Astrocyte of the spinal cord (primary cell): ENCODE results near the gene ZKSCAN1.

ENCODE experiments used
- DNase-seq: peaks from one replicate; pipeline ENCODE4 v3.0.0; 2011; ENCODE audit warnings: low read depth, low spot score
- H3K4me3 ChIP-seq: 2 replicates; pipeline ENCODE4 v1.5.1; 2011; ENCODE audit warnings: low read depth, mild to moderate bottlenecking, low read length, moderate library complexity
- in situ Hi-C: cut with HindIII; loops from 2 replicates; pipeline ENCODE4 v1.10.0; 2017; ENCODE audit warnings: low sequenced_read_pairs
- TF ChIP-seq, protein P1 (sequence below): IDR thresholded peaks from 2 replicates; pipeline ENCODE4 v1.5.1; 2012; ENCODE audit warnings: low read depth, mild to moderate bottlenecking, low read length, inconsistent platforms

The ZKSCAN1 gene

GRCh38 chr7:100064162-100064561 lies 48.8 kb downstream of the ZKSCAN1 start:
- DNase-seq, result no peak
- no peak overlapping the region for H3K4me3 ChIP-seq
- TF ChIP-seq, protein P1, sequence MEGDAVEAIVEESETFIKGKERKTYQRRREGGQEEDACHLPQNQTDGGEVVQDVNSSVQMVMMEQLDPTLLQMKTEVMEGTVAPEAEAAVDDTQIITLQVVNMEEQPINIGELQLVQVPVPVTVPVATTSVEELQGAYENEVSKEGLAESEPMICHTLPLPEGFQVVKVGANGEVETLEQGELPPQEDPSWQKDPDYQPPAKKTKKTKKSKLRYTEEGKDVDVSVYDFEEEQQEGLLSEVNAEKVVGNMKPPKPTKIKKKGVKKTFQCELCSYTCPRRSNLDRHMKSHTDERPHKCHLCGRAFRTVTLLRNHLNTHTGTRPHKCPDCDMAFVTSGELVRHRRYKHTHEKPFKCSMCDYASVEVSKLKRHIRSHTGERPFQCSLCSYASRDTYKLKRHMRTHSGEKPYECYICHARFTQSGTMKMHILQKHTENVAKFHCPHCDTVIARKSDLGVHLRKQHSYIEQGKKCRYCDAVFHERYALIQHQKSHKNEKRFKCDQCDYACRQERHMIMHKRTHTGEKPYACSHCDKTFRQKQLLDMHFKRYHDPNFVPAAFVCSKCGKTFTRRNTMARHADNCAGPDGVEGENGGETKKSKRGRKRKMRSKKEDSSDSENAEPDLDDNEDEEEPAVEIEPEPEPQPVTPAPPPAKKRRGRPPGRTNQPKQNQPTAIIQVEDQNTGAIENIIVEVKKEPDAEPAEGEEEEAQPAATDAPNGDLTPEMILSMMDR, result no peak
- in situ Hi-C loops, result no loop called here

GRCh38 chr7:100065452-100066186 lies 50.2 kb downstream of the ZKSCAN1 start:
- no peak overlapping the region for H3K4me3 ChIP-seq
- TF ChIP-seq, protein P1, result no peak
- in situ Hi-C loops, result no loop called here
- peak; percentile 62 for DNase-seq

- H3K4me3 ChIP-seq, result no peak overlapping the region
- in situ Hi-C loops, result no loop called here
- TF ChIP-seq, protein P1, result no peak
- DNase-seq, result no peak
These were observed 51.6 kb downstream of the ZKSCAN1 start for GRCh38 chr7:100066953-100067352.

DNA sequence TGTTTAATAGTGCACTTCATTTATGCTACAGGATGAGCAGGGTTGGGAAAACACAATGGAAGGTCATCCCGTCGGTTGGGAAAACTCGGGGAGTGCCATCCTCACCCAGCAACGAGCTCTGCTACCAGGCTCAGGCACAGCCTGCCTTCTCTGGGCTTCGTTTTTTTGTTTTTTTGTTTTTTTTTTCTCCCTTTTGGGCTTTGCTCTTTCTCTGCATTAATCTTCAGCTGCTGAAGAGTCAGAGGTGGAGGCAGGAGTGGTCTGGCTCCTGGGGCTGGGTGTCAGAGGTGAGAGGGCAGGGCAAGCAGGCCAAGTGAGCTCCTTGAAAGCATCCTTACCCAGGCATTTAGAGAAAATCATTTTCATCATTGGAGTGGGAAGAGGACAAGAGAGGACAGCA lies 54.6 kb downstream of the ZKSCAN1 start:
- no peak for DNase-seq
- in situ Hi-C loops, result no loop called here
- TF ChIP-seq, protein P1, result no peak
- no peak overlapping the region for H3K4me3 ChIP-seq

GRCh38 chr7:100071018-100071723 lies 55.8 kb downstream of the ZKSCAN1 start:
- in situ Hi-C loops, result no loop called here
- DNase-seq, result no peak
- TF ChIP-seq, protein P1, result no peak
- H3K4me3 ChIP-seq, result no peak overlapping the region

DNA sequence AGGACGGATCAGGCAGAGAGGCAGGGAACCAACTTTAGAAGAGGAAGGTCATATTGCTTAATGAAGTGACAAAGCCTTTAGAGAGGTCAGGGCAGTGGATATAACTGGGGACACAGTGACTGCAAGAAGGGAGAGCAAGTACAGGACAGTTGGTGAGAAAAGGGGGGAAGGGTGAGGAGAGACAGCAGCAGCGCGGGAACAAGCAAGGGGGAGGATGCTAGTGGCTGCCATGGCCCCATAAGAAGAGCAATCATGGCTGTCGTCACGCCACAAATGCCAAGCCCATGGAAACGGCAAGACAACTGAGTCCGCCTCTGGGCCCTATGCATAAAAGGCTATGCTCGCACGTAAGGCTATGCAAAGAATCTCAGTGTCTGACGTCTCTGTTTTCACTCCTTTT lies 57.1 kb downstream of the ZKSCAN1 start:
- no peak overlapping the region for H3K4me3 ChIP-seq
- TF ChIP-seq, protein P1, result no peak
- no peak for DNase-seq
- in situ Hi-C loops, result no loop called here
